IMR-90 (cell line): Measurements from ENCODE around the gene MEIKIN. TPM values are rescaled to one million over a fixed set of nuclear protein-coding genes. Genes with fewer than 3 reads are reported as not detected.

Source experiments
- ATAC-seq: fragments of 200-7000 bp; cut with Tn5 transposase; 2 replicates; pipeline ENCODE4 v1.9.1; 2020; ENCODE audit warnings: low read depth, mild to moderate bottlenecking, moderate library complexity
- BruUV-seq: library from RNA; stranded (reverse); fragments of 400-500 nt; replicated peaks from 2 replicates; lab custom pipeline; 2021; lab: Mats Ljungman, UMichigan
- CTCF ChIA-PET: fragments of 300-600 bp; formaldehyde crosslinking; extraction: SDS; loops from one replicate; lab custom pipeline; 2021; ENCODE audit warnings: antibody characterized with exemption; lab: Yijun Ruan, JAX
- POLR2A ChIA-PET: fragments of 300-600 bp; sonication (Branson Sonifier 250); formaldehyde crosslinking; loops from one replicate; lab custom pipeline; 2022; ENCODE audit warnings: antibody characterized with exemption; ENCODE audit not compliant: unreplicated experiment; lab: Charles Lee
- DNase-seq: peaks from one replicate; pipeline ENCODE4 v3.0.0; 2013
- H2AFZ ChIP-seq: replicated peaks from 2 replicates; pipeline ENCODE3; 2013; ENCODE audit warnings: low read length, mild to moderate bottlenecking; ENCODE audit not compliant: poor library complexity
- H2AK5ac ChIP-seq: 2 replicates; pipeline ENCODE4 v1.6.1; 2013; ENCODE audit warnings: low read depth, low read length, inconsistent platforms
- H2AK9ac ChIP-seq: replicated peaks from 2 replicates; pipeline ENCODE3; 2013; ENCODE audit warnings: mild to moderate bottlenecking, low read depth, low read length, moderate library complexity; ENCODE audit not compliant: poor library complexity
- H2BK120ac ChIP-seq: 2 replicates; pipeline ENCODE4 v1.6.1; 2013; ENCODE audit warnings: low read depth, low read length, inconsistent platforms
- H2BK15ac ChIP-seq: 3 replicates; pipeline ENCODE4 v1.6.1; 2013; ENCODE audit warnings: low read depth, low read length, inconsistent platforms
- H2BK20ac ChIP-seq: 2 replicates; pipeline ENCODE4 v1.6.1; 2013; ENCODE audit warnings: low read depth, mild to moderate bottlenecking, inconsistent platforms, low read length, moderate library complexity
- H2BK5ac ChIP-seq: 2 replicates; pipeline ENCODE4 v1.6.1; 2013; ENCODE audit warnings: mild to moderate bottlenecking, low read depth, low read length, inconsistent platforms; ENCODE audit not compliant: poor library complexity, severe bottlenecking
- H3K14ac ChIP-seq: replicated peaks from 2 replicates; pipeline ENCODE4 v1.6.1; 2013; ENCODE audit warnings: low read depth, low read length, inconsistent platforms
- H3K18ac ChIP-seq: 2 replicates; pipeline ENCODE4 v1.6.1; 2013; ENCODE audit warnings: low read depth, low read length, control low read depth
- H3K23ac ChIP-seq: 2 replicates; pipeline ENCODE4 v1.6.1; 2013; ENCODE audit warnings: low read depth, low read length, inconsistent platforms
- H3K27ac ChIP-seq: 2 replicates; pipeline ENCODE4 v1.5.1; 2013; ENCODE audit warnings: mild to moderate bottlenecking, control low read depth, low read length; ENCODE audit not compliant: insufficient read depth
- H3K27me3 ChIP-seq: 2 replicates; pipeline ENCODE4 v1.6.1; 2013; ENCODE audit warnings: low read length; ENCODE audit not compliant: control insufficient read depth, insufficient read depth
- H3K36me3 ChIP-seq: 2 replicates; pipeline ENCODE4 v1.6.1; 2013; ENCODE audit warnings: low read length, mixed read lengths; ENCODE audit not compliant: control insufficient read depth, insufficient read depth
- H3K4ac ChIP-seq: 2 replicates; pipeline ENCODE4 v1.6.1; 2013; ENCODE audit warnings: low read depth, low read length, inconsistent platforms
- H3K4me1 ChIP-seq: 2 replicates; pipeline ENCODE4 v1.6.1; 2013; ENCODE audit warnings: low read length, mixed read lengths; ENCODE audit not compliant: control insufficient read depth, insufficient read depth
- H3K4me2 ChIP-seq: 2 replicates; pipeline ENCODE4 v1.6.1; 2013; ENCODE audit warnings: low read depth, mild to moderate bottlenecking, control low read depth, low read length, moderate library complexity
- H3K4me3 ChIP-seq: 2 replicates; pipeline ENCODE4 v1.5.1; 2013; ENCODE audit warnings: low read depth, mild to moderate bottlenecking, control low read depth, low read length, moderate library complexity; ENCODE audit not compliant: insufficient read depth
- H3K56ac ChIP-seq: 2 replicates; pipeline ENCODE4 v1.6.1; 2013; ENCODE audit warnings: low read length, inconsistent platforms; ENCODE audit not compliant: insufficient read depth; ENCODE audit errors: extremely low read depth
- H3K79me1 ChIP-seq, 2 experiments: 2 replicates each; pipeline ENCODE4 v1.6.1; 2013; ENCODE audit warnings: low read length in 2 of 2, inconsistent platforms in 1 of 2, low read depth in 1 of 2
- H3K9ac ChIP-seq: 2 replicates; pipeline ENCODE4 v1.6.1; 2013; ENCODE audit warnings: low read depth, low read length, control low read depth
- H3K9me1 ChIP-seq: 2 replicates; pipeline ENCODE4 v1.6.1; 2013; ENCODE audit warnings: low read length, inconsistent platforms; ENCODE audit not compliant: insufficient read depth
- H3K9me3 ChIP-seq: 2 replicates; pipeline ENCODE4 v1.6.1; 2013; ENCODE audit warnings: low read length; ENCODE audit not compliant: control insufficient read depth, insufficient read depth
- H4K20me1 ChIP-seq: 2 replicates; pipeline ENCODE4 v1.6.1; 2013; ENCODE audit warnings: low read length, inconsistent platforms; ENCODE audit not compliant: insufficient read depth
- H4K5ac ChIP-seq: 2 replicates; pipeline ENCODE4 v1.6.1; 2013; ENCODE audit warnings: mild to moderate bottlenecking, low read depth, low read length, control low read depth
- H4K8ac ChIP-seq, 2 experiments: 2 replicates each; pipeline ENCODE4 v1.6.1; 2013; ENCODE audit warnings: low read depth in 2 of 2, low read length in 2 of 2, control low read depth in 1 of 2, inconsistent platforms in 1 of 2
- H4K91ac ChIP-seq: 2 replicates; pipeline ENCODE4 v1.6.1; 2013; ENCODE audit warnings: low read depth, low read length, inconsistent platforms; ENCODE audit not compliant: insufficient read depth
- RFX5 ChIP-seq: IDR thresholded peaks from 2 replicates; pipeline ENCODE4 v1.8.0; 2012; ENCODE audit warnings: low read depth, mild to moderate bottlenecking, low read length, moderate library complexity
- WGBS, 2 experiments: methylation state at CpG; one replicate each; pipeline versions ENCODE4 v1.1.5 to v1.1.7; 2013; ENCODE audit warnings: missing lambda C conversion rate in 2 of 2; ENCODE audit not compliant: insufficient read length in 1 of 2; ENCODE audit errors: extremely low coverage in 2 of 2; 5-methylcytosine and 5-hydroxymethylcytosine counted together
- dilution Hi-C: fragments of 300-500 bp; cut with HindIII; formaldehyde crosslinking; loops from one replicate; pipeline ENCODE4 v1.14.3; 2018; ENCODE audit warnings: low sequenced_read_pairs; ENCODE audit not compliant: unreplicated experiment
- in situ Hi-C: fragments of 300-500 bp; cut with MboI; formaldehyde crosslinking; loops from 3 replicates; pipeline ENCODE4 v1.14.3; 2019; ENCODE audit warnings: low sequenced_read_pairs, inconsistent platforms, mixed read lengths
- intact Hi-C: fragments of 100-400 bp; cut with micrococcal nuclease; formaldehyde crosslinking; loops from 2 replicates; pipeline ENCODE4 v1.10.0; 2022
- polyA plus RNA-seq, 3 experiments: library from polyadenylated mRNA; depleted of rRNA; stranded (reverse); fragments of >200 nt; gene quantifications; 2 replicates each; pipeline ENCODE4 v1.2.3, GENCODE V29; 2012; ENCODE audit warnings: low replicate concordance in 1 of 3
- total RNA-seq: library from RNA; depleted of rRNA; stranded (reverse); fragments of >200 nt; gene quantifications from 2 replicates; pipeline ENCODE4 v1.2.3, GENCODE V29; 2012

The MEIKIN gene
- total and polyA plus RNA-seq, 2 of the 4 experiments (the other 2 are of a cell fraction) = not detected

GRCh38 chr5:131883984-131884383 lies 61.5 kb downstream of the MEIKIN start:
- Histone ChIP-seq H3K9ac (no peak overlapping the region), H3K18ac (no peak overlapping the region), H2BK15ac (no peak overlapping the region), H4K91ac (no peak overlapping the region), H3K9me3 (no peaks in the 10 kb centered on the region), H3K9me1 (no peaks in the 10 kb centered on the region), H2AFZ (no peak overlapping the region), H3K56ac (no peak overlapping the region), H4K5ac (no peak overlapping the region), H3K27me3 (no peaks in the 10 kb centered on the region), H3K14ac (no peak overlapping the region), H2AK9ac (no peak overlapping the region), H3K4me2 (no peak overlapping the region), H4K8ac (no peak overlapping the region), H3K23ac (no peak overlapping the region), H3K4ac (no peak overlapping the region), H3K79me1 (no peaks in the 10 kb centered on the region), H2BK5ac (no peak overlapping the region), H4K20me1 (no peaks in the 10 kb centered on the region), H2BK20ac (no peak overlapping the region), H3K27ac (no peak overlapping the region), H2AK5ac (no peak overlapping the region), H2BK120ac (no peak overlapping the region), H3K36me3 (no peaks in the 10 kb centered on the region), H3K4me1 (no peaks in the 10 kb centered on the region), H3K4me3 (no peak overlapping the region)
- intact Hi-C loops (no loop called here), dilution Hi-C loops (no loop called here), in situ Hi-C loops (no loop called here)
- ATAC-seq (no peak), DNase-seq (no peak)
- CTCF ChIA-PET = no interaction called here
- BruUV-seq = no TSS peak
- TF ChIP-seq RFX5 = no peak
- POLR2A ChIA-PET = no interaction called here
- no CpG with 5 or more reads among the region's 5 CpGs for WGBS, 2 experiments
